Hepatocyte (in vitro differentiated cells): Measurements from ENCODE around the gene KRTAP27-1.

Experiments used
- CTCF ChIP-seq: fragments of 200-600 bp; sonication (generic); IDR thresholded peaks from 2 replicates; pipeline ENCODE4 v1.5.1; 2016; ENCODE audit warnings: antibody characterized with exemption, mild to moderate bottlenecking; ENCODE audit not compliant: poor library complexity
- EZH2phosphoT487 ChIP-seq: fragments of 200-600 bp; sonication (generic); IDR thresholded peaks from one replicate; pipeline ENCODE4 v1.6.1; 2018; ENCODE audit warnings: antibody characterized with exemption, mild to moderate bottlenecking, low read depth, moderate library complexity; ENCODE audit not compliant: unreplicated experiment, severe bottlenecking

GRCh38 chr21:30326390-30326789, 11.1 kb downstream of the KRTAP27-1 start:
- no peak for TF ChIP-seq CTCF
- no peak for TF ChIP-seq EZH2phosphoT487
